Lung (tissue), 12 donors: Measurements from ENCODE around the gene GJB1. TPM values are rescaled to one million over a fixed set of nuclear protein-coding genes. Genes with fewer than 3 reads are reported as not detected.
A peak's percentile ranks its signal among the peaks of the same experiment; 100 is the strongest.

ENCODE experiments used
- ATAC-seq: fragments of 200-7000 bp; cut with Tn5 transposase; one replicate; pipeline ENCODE4 v1.9.1; 2020; ENCODE audit warnings: moderate number of reproducible peaks; ENCODE audit not compliant: insufficient read depth, low FRiP score
- DNase-seq, 3 donors: peaks; one replicate each; pipeline ENCODE4 v3.0.0-alpha.2; 2013 to 2017
- H3K27ac ChIP-seq, 2 donors: one replicate each; pipeline ENCODE4 v1.5.1; 2013; ENCODE audit warnings: mild to moderate bottlenecking in 2 of 2, moderate library complexity in 2 of 2, control low read depth in 1 of 2, inconsistent platforms in 1 of 2, low read depth in 1 of 2, low read length in 1 of 2
- H3K27me3 ChIP-seq, 3 donors: one replicate each; pipeline ENCODE4 v1.5.1; 2013; ENCODE audit warnings: low read length in 2 of 3; ENCODE audit not compliant: control insufficient read depth in 3 of 3, insufficient read depth in 3 of 3
- H3K36me3 ChIP-seq, 4 donors: one replicate each; pipeline ENCODE4 v1.5.1; 2013; ENCODE audit warnings: low read length in 4 of 4, mild to moderate bottlenecking in 1 of 4, moderate library complexity in 1 of 4; ENCODE audit not compliant: control insufficient read depth in 4 of 4, insufficient read depth in 4 of 4
- H3K4me1 ChIP-seq, 5 donors: one replicate each; pipeline ENCODE4 v1.5.1; 2013; ENCODE audit warnings: low read length in 5 of 5, mild to moderate bottlenecking in 2 of 5, moderate library complexity in 1 of 5; ENCODE audit not compliant: control insufficient read depth in 5 of 5, insufficient read depth in 5 of 5
- H3K4me3 ChIP-seq: one replicate; pipeline ENCODE4 v1.5.1; 2013; ENCODE audit warnings: mild to moderate bottlenecking, control low read depth, moderate library complexity
- H3K9ac ChIP-seq, 2 donors: one replicate each; pipeline ENCODE4 v1.5.1; 2013; ENCODE audit warnings: low read length in 2 of 2, control low read depth in 1 of 2; ENCODE audit not compliant: insufficient read depth in 1 of 2
- H3K9me3 ChIP-seq, 4 donors: one replicate each; pipeline ENCODE4 v1.5.1; 2013; ENCODE audit warnings: low read length in 3 of 4, mild to moderate bottlenecking in 1 of 4, moderate library complexity in 1 of 4; ENCODE audit not compliant: control insufficient read depth in 4 of 4, insufficient read depth in 3 of 4
- WGBS, 2 donors: extraction: QIAGEN DNeasy Blood & Tissue Kit; methylation state at CpG; one replicate each; pipeline ENCODE4 v1.1.7; 2013; 5-methylcytosine and 5-hydroxymethylcytosine counted together
- polyA plus RNA-seq, 2 donors: library from polyadenylated mRNA; stranded (reverse); fragments of 200-250 nt; gene quantifications; one replicate each; pipeline ENCODE4 v1.2.1, GENCODE V29; 2013
- total RNA-seq, 2 donors: library from RNA; depleted of rRNA in 1 of 2; stranded (reverse); fragments of >200 nt in 1 of 2; gene quantifications; one replicate each; pipeline ENCODE4 v1.2.1, GENCODE V29; 2014 to 2021
- TF ChIP-seq, protein P1 (sequence below): IDR thresholded peaks from 2 replicates; pipeline ENCODE4 v1.5.1; 2012; ENCODE audit warnings: mild to moderate bottlenecking; ENCODE audit errors: control extremely low read depth, extremely low read depth
- donor health status: control.
- donor health status: control.
- donor health status: Bipolar disorder and iron deficiency.
- donor health status: healthy.
- donor health status: DM: yes; HTN: yes; CAD: no.

GJB1 gene
- total and polyA plus RNA-seq, 4 donors, result 0.42 to 3.7 (median 2.9) TPM; not detected in 1

DNA sequence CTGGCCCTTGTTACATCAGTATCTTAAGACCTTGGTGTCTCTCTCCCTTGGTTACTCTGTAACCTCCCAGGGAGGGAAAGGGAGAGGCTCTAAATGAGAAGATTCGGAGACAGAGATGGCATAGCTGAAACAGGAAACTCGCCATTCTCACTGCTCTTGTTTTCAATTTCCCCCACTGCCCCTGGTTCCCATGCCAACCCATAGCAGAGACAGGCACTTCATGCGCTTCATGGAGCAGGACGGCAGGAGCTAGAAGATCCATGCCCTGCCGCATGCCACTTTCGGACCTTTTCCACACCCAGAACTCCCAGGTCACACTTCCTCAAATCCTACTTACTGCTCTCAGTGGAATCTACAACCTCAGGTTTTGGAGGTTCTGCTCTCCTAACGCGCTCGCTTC is 27.8 kb downstream of the GJB1 start:
- TF ChIP-seq, protein P1, sequence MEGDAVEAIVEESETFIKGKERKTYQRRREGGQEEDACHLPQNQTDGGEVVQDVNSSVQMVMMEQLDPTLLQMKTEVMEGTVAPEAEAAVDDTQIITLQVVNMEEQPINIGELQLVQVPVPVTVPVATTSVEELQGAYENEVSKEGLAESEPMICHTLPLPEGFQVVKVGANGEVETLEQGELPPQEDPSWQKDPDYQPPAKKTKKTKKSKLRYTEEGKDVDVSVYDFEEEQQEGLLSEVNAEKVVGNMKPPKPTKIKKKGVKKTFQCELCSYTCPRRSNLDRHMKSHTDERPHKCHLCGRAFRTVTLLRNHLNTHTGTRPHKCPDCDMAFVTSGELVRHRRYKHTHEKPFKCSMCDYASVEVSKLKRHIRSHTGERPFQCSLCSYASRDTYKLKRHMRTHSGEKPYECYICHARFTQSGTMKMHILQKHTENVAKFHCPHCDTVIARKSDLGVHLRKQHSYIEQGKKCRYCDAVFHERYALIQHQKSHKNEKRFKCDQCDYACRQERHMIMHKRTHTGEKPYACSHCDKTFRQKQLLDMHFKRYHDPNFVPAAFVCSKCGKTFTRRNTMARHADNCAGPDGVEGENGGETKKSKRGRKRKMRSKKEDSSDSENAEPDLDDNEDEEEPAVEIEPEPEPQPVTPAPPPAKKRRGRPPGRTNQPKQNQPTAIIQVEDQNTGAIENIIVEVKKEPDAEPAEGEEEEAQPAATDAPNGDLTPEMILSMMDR, result no peak
- Histone ChIP-seq H3K4me3 (no peak overlapping the region), H3K4me1 (peaks cover 0 to 22% (median 0%) of the 10 kb centered on the region in 5 donors), H3K9ac (no peak overlapping the region), H3K9me3 (no peaks in the 10 kb centered on the region), H3K36me3 (peaks cover 5 to 20% (median 17%) of the 10 kb centered on the region in 4 donors), H3K27ac (no peak overlapping the region), H3K27me3 (no peaks in the 10 kb centered on the region)
- WGBS, 2 donors, result 74 to 80% methylated on average over 4 to 9 of the region's 9 CpGs
- DNase-seq (no peak), ATAC-seq (no peak)

DNA sequence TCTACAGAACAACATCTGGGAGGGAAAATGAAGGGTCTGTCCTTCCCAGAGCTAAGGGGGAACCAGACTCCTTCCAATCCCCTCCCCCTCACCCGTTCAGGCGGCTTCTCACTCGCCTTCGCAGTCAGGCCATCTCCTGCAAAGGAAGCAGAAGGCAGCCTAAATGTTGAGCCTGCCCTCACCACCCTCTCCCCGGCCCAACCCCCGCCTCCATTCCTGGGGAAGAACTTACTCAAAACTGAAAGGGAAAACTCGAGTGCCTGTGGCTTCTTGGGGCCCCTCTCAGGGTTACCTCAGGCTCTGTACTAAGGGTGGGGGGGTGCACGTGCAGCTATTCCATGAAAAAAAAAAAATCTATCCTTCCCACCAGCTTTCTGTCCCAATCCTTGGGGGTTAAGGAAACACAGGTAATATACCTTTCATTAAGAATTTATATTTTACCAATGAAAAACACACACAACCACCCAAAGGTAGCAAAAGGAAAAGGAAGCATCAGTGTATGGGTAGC is 28.5 kb downstream of the GJB1 start:
- no peaks in the 10 kb centered on the region for H3K27me3 ChIP-seq
- whole genome bisulfite sequencing, 2 donors, result 2 to 38% methylated on average over 7 to 8 of the region's 8 CpGs
- TF ChIP-seq, protein P1, result no peak
- H3K4me3 ChIP-seq, result no peak overlapping the region
- H3K27ac ChIP-seq, result no peak overlapping the region
- peak in 1 of 3 donors; percentile 21 for DNase-seq
- peaks cover 4 to 16% (median 13%) of the 10 kb centered on the region in 4 donors for H3K36me3 ChIP-seq
- no peaks in the 10 kb centered on the region for H3K9me3 ChIP-seq
- H3K4me1 ChIP-seq, result peaks cover 0 to 25% (median 0%) of the 10 kb centered on the region in 5 donors
- ATAC-seq, result no peak
- peak overlapping the region in 1 of 2 donors; percentile 11 for H3K9ac ChIP-seq

DNA sequence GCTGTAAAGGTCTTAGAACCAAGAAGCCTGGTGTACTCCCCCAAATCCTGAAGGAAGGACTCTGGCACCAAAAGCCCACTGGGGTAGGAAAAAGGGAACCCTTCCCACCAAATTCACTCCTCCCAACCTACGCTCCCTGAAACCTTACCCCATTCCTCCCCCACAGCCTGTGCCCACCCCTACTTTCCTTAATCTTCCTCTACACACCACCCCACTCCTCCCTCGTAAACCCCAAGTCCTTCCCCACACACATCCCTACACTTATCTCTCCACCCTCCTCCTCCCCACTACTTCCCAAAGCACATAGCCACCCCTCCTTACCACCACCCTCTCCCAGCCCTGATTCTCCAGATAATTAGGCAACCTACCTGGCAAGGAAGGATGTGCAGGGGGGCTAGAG is 29.2 kb downstream of the GJB1 start:
- no peak overlapping the region for H3K27ac ChIP-seq
- H3K36me3 ChIP-seq, result peaks cover 4 to 13% (median 8%) of the 10 kb centered on the region in 4 donors
- no peak overlapping the region for H3K9ac ChIP-seq
- no peak for DNase-seq
- no peaks in the 10 kb centered on the region for H3K9me3 ChIP-seq
- ATAC-seq, result no peak
- TF ChIP-seq, protein P1, result no peak
- WGBS, 2 donors, result 34 to 68% methylated on average over 2 of the region's 2 CpGs
- H3K4me3 ChIP-seq, result no peak overlapping the region
- H3K4me1 ChIP-seq, result peaks cover 0 to 25% (median 0%) of the 10 kb centered on the region in 5 donors
- no peaks in the 10 kb centered on the region for H3K27me3 ChIP-seq
